NCI-H510A (cell line): ENCODE data around the gene SP2.

Experiments used
- DNase-seq: peaks from one replicate; lab custom pipeline; 2025; lab: John Stamatoyannopoulos, UW

Gene SP2

GRCh38 chr17:47973541-47973940, 77.5 kb downstream of the SP2 start:
- no peak for DNase-seq

- no peak for DNase-seq
Observed at GRCh38 chr17:47975189-47975822, 79.3 kb downstream of the SP2 start.

GRCh38 chr17:47975823-47976205, 79.8 kb downstream of the SP2 start:
- DNase-seq = no peak

GRCh38 chr17:47978324-47978723, 82.3 kb downstream of the SP2 start:
- DNase-seq = peak; percentile 38
